Skeletal muscle tissue (tissue), 4 donors: Measurements from ENCODE around the gene SLC28A1. TPM values are rescaled to one million over a fixed set of nuclear protein-coding genes. Genes with fewer than 3 reads are reported as not detected.

ENCODE experiments used
- H3K27ac ChIP-seq: one replicate; pipeline ENCODE4 v1.7.0; 2013; ENCODE audit warnings: mild to moderate bottlenecking, low read depth, low read length, inconsistent platforms
- H3K27me3 ChIP-seq, 3 donors: one replicate each; pipeline ENCODE4 v1.7.0; 2013; ENCODE audit warnings: low read length in 3 of 3; ENCODE audit not compliant: control insufficient read depth in 3 of 3, insufficient read depth in 3 of 3
- H3K36me3 ChIP-seq, 3 donors: one replicate each; pipeline ENCODE4 v1.7.0; 2013; ENCODE audit warnings: low read length in 3 of 3; ENCODE audit not compliant: control insufficient read depth in 3 of 3, insufficient read depth in 3 of 3
- H3K4me1 ChIP-seq, 3 donors: one replicate each; pipeline ENCODE4 v1.7.0; 2013; ENCODE audit warnings: low read length in 3 of 3, mild to moderate bottlenecking in 3 of 3; ENCODE audit not compliant: control insufficient read depth in 3 of 3, insufficient read depth in 3 of 3
- H3K4me3 ChIP-seq, 3 donors: one replicate each; pipeline ENCODE4 v1.7.0; 2013; ENCODE audit warnings: low read length in 3 of 3
- H3K9ac ChIP-seq, 3 donors: one replicate each; pipeline ENCODE4 v1.7.0; 2013; ENCODE audit warnings: low read length in 3 of 3, mild to moderate bottlenecking in 3 of 3, moderate library complexity in 2 of 3, low read depth in 1 of 3
- H3K9me3 ChIP-seq, 3 donors: one replicate each; pipeline ENCODE4 v1.7.0; 2013; ENCODE audit warnings: low read length in 3 of 3; ENCODE audit not compliant: control insufficient read depth in 3 of 3
- total RNA-seq: library from RNA; depleted of rRNA; stranded (reverse); fragments of >200 nt; gene quantifications from one replicate; pipeline ENCODE4 v1.2.3, GENCODE V29; 2014
- donor health status: Osteomylitis.

SLC28A1 gene
- total RNA-seq, 1 donor from 2014 or later = 0.52 TPM

GRCh38 chr15:84944311-84944710, 59.8 kb downstream of the SLC28A1 start:
- H3K9ac ChIP-seq = peak overlapping the region; percentile 65 to 76 (median 66)
- no peaks in the 10 kb centered on the region for H3K27me3 ChIP-seq
- H3K27ac ChIP-seq = peak overlapping the region; percentile 82
- peak overlapping the region; percentile 10 to 60 (median 54) for H3K4me3 ChIP-seq
- no peaks in the 10 kb centered on the region for H3K36me3 ChIP-seq
- peaks cover 14 to 29% (median 22%) of the 10 kb centered on the region in 3 donors for H3K4me1 ChIP-seq
- no peaks in the 10 kb centered on the region for H3K9me3 ChIP-seq

GRCh38 chr15:84944861-84945260, 60.4 kb downstream of the SLC28A1 start:
- H3K9ac ChIP-seq = peak overlapping the region; percentile 65 to 76 (median 66)
- peak overlapping the region in 2 of 3 donors; percentile 54 to 60 for H3K4me3 ChIP-seq
- peaks cover 14 to 29% (median 22%) of the 10 kb centered on the region in 3 donors for H3K4me1 ChIP-seq
- H3K36me3 ChIP-seq = no peaks in the 10 kb centered on the region
- no peaks in the 10 kb centered on the region for H3K27me3 ChIP-seq
- H3K27ac ChIP-seq = peak overlapping the region; percentile 82
- H3K9me3 ChIP-seq = no peaks in the 10 kb centered on the region

- Histone ChIP-seq H3K9ac (no peak overlapping the region), H3K36me3 (no peaks in the 10 kb centered on the region), H3K27me3 (no peaks in the 10 kb centered on the region), H3K4me3 (no peak overlapping the region), H3K9me3 (no peaks in the 10 kb centered on the region), H3K27ac (no peak overlapping the region), H3K4me1 (peaks cover 17 to 29% (median 22%) of the 10 kb centered on the region in 3 donors)
Observed at GRCh38 chr15:84946772-84947489, 62.5 kb downstream of the SLC28A1 start.

DNA sequence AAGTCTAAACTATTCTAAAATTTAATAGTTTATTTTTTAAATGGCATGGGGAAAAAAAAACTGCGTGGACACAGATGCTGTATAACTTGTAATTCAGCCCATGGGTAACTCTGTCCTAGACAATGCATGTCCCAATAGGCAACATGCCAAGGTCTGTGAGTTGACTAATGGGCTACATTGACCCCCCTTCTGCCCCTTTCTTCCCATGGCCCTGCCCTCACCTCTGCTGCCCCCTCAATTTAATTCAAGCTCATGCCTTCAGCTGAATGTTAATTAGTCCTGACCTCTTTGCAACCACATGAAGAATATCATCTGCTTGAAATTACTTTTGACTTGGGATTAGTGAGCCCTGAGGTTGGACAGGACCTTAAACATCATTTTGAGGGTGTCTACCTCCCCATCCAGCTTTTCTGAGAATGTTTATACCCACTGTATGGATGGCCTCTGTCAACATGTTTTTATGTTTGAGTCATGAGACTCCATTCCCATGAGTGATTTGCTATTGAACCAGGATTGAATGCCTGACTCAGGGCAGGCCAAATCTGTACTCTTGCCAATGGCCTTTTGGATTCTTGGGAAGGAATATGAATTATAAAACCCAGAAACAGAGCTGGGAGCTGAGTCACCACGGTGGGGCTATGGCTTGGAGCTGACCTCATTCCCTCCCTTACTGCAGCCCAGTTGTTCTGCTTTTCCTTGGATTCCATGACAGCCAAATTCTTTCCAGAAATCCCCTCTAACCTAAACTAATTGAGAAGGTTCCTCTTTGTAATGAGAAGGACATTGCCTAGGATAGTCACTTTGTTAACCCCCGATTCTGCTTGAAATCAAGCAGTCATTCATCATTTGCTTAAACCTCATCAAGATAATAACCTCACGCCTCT, 63.7 kb downstream of the SLC28A1 start:
- Histone ChIP-seq H3K4me1 (peaks cover 17 to 29% (median 22%) of the 10 kb centered on the region in 3 donors), H3K36me3 (no peaks in the 10 kb centered on the region), H3K27ac (peak overlapping the region; percentile 62), H3K27me3 (no peaks in the 10 kb centered on the region), H3K4me3 (no peak overlapping the region), H3K9ac (no peak overlapping the region), H3K9me3 (no peaks in the 10 kb centered on the region)

- Histone ChIP-seq H3K36me3 (no peaks in the 10 kb centered on the region), H3K27ac (peak overlapping the region; percentile 36), H3K4me1 (peaks cover 13 to 26% (median 19%) of the 10 kb centered on the region in 3 donors), H3K9me3 (no peaks in the 10 kb centered on the region), H3K4me3 (no peak overlapping the region), H3K9ac (no peak overlapping the region), H3K27me3 (no peaks in the 10 kb centered on the region)
Observed at GRCh38 chr15:84949043-84949442, 64.6 kb downstream of the SLC28A1 start.

DNA sequence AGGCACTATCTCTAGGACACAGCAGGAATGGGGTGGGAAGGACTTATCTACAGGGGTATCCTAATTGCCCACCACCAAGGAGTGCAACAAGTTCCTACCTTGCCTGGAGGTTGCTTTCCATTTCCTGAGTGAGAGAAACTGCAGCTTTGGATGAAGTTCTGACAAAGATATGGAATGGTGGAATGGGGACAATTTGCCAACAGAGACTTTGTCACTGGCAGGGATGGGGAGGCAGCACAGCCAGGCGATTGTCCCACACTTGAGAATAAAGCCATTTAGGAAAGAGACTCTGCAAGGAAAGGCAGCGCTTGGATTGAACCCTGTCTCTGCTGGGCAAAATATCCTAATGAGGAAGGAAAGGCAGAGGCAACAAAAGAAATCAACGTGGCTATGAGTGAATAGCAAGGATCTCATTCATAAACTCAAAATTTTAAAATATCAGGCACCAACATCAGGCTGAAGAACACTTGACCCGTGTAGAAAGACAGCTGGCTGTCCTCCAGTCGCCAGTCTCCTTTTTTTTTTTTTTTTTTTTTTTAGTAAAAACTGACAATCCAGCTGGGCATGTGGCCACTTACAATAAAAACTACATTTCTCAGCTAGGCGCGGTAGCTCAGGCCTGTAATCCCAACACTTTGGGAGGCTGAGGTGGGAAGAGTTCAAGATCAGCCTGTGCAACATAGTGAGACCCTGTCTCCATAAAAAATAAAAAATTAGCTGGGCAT, 65.5 kb downstream of the SLC28A1 start:
- Histone ChIP-seq H3K9me3 (no peaks in the 10 kb centered on the region), H3K36me3 (no peaks in the 10 kb centered on the region), H3K4me3 (no peak overlapping the region), H3K4me1 (peaks cover 4 to 16% (median 12%) of the 10 kb centered on the region in 3 donors), H3K9ac (no peak overlapping the region), H3K27me3 (no peaks in the 10 kb centered on the region), H3K27ac (no peak overlapping the region)

- Histone ChIP-seq H3K27ac (no peak overlapping the region), H3K36me3 (no peaks in the 10 kb centered on the region), H3K9me3 (no peaks in the 10 kb centered on the region), H3K4me3 (no peak overlapping the region), H3K9ac (no peak overlapping the region), H3K4me1 (peaks cover 7 to 15% (median 11%) of the 10 kb centered on the region in 3 donors), H3K27me3 (no peaks in the 10 kb centered on the region)
Observed at GRCh38 chr15:84950570-84951111, 66.2 kb downstream of the SLC28A1 start.

DNA sequence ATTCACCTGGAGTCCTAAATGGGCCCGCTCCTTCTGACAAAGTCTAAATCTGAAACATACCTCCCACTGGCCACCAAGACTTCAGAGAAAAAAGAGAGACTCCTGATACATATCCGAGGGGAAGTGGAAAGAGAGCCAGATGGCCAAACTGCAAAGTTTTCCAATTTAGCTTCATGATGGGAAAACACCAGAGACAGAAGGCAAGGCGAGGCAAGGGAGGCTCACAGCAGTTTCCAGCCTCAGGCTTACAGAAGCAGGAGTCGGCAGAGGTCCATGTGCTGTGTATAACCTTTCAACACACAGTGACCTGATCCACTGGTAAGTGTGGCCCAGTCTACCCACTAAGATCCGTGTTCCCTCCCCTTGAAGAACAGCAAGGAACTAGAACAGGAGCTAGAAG, 67.3 kb downstream of the SLC28A1 start:
- Histone ChIP-seq H3K4me3 (no peak overlapping the region), H3K36me3 (no peaks in the 10 kb centered on the region), H3K27ac (no peak overlapping the region), H3K4me1 (peaks cover 8 to 15% (median 10%) of the 10 kb centered on the region in 3 donors), H3K9ac (no peak overlapping the region), H3K9me3 (no peaks in the 10 kb centered on the region), H3K27me3 (no peaks in the 10 kb centered on the region)

GRCh38 chr15:84953136-84953535, 68.7 kb downstream of the SLC28A1 start:
- H3K27me3 ChIP-seq = no peaks in the 10 kb centered on the region
- H3K4me3 ChIP-seq = no peak overlapping the region
- H3K4me1 ChIP-seq = peaks cover 2 to 8% (median 8%) of the 10 kb centered on the region in 3 donors
- H3K27ac ChIP-seq = no peak overlapping the region
- no peak overlapping the region for H3K9ac ChIP-seq
- H3K9me3 ChIP-seq = no peaks in the 10 kb centered on the region
- no peaks in the 10 kb centered on the region for H3K36me3 ChIP-seq
